ENCODE results near the gene CAPNS2.

CAPNS2 gene

DNA sequence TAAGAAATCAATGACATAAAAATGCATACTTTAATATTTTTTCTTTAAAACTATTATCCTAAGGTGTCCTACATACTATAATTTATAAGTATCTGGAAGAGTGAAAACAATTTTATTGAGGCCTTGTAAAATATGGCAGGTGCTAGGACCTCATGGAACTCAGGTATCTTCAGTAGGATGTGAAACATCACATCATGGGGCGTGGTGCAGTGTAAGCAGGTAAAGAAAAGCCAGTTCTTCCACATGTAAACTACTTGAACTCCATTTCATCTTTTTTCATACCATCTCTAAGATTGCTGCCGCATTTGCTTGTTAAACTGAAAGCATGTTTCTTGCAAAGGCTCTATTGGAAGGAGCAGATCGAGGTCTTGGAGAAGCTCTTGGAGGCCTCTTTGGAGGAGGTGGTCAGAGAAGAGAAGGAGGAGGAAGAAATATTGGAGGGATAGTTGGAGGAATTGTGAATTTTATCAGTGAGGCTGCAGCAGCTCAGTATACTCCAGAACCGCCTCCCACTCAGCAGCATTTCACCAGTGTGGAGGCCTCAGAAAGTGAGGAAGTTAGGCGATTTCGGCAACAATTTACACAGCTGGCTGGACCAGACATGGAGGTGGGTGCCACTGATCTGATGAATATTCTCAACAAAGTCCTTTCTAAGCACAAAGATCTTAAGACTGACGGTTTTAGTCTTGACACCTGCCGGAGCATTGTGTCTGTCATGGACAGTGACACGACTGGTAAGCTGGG lies at the start of gene CAPNS2:
Gene CAPNS2, plus strand, starts transcription at position 253 of the 744 bp plus-strand sequence. Its CDS starts 73 bp downstream, at position 326.
- DNase-seq: no peak

DNA sequence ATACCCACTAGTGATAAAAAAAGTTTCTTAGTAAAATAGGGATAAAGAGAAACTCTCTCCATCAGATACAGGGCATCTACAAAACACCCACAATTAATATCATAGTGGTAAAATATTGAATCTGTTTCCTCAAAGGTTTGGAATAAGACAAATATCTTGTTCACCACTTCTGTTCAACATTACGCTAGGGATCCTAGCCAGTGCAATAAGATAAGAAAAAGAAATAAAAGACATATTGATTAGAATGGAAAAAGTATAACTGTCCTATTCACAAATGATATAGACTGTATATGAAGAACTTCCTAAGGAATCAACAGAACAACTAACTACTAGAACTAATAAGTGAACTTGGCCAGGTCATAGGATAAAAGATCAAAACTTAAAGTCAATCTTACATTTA lies 44.7 kb upstream of the CAPNS2 start:
- DNase-seq: no peak

DNA sequence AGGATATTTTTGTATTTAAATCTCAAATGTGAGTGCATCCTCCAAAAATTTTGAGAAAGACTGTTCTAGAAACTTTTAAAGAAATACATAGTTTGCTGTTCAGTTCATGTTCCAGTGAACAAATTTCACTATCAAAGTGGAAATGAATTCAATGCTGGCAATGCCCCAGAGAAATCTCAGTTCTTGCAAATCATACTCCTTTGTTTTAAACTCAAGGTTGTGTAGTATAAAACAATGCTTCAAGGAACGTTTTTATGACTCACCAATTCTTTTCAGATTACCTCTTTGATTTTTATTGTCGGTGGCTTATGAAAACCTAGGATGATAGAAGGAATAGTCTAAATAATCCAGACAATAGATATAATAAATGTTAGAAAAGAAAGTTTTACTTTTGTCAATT lies 40.0 kb upstream of the CAPNS2 start:
- no peak for DNase-seq

DNA sequence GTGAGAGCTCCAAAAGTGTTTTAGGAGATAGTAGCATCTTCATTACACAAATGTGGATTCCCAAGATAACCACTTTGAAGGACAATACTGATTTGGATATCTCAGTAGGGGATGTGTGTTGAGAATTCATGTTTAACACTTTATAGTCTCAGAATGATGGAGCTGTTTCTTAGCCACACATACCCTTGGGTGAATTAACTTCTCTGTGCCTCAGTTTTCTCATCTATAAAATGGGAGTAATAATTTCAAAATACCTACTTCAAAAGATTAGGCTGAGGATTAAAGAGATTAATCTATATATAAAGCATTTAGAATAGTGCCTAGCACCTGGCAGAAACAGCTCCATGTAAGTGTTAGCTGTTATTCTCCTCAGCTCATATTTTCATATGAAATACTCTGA lies 38.6 kb upstream of the CAPNS2 start:
- DNase-seq: no peak

DNA sequence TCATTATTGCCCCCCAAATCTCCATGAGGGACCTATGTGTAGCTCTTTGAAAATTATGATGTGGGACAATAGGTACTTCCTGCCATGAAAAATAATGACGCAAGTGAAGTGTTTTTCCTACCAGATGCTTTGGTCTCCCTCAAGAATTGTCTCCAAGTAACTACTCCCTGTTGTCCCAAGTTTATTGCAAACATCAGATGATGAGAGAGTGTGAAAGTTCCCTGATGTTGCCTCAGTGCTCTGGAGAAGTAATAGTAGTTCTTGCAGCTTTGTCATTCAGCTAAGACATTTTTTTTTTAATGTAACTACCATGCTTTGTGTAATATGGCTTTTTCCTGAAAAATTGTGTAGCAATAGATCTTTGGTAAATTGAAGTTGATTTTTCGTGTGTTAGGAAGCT lies 37.5 kb upstream of the CAPNS2 start:
- DNase-seq: no peak

DNA sequence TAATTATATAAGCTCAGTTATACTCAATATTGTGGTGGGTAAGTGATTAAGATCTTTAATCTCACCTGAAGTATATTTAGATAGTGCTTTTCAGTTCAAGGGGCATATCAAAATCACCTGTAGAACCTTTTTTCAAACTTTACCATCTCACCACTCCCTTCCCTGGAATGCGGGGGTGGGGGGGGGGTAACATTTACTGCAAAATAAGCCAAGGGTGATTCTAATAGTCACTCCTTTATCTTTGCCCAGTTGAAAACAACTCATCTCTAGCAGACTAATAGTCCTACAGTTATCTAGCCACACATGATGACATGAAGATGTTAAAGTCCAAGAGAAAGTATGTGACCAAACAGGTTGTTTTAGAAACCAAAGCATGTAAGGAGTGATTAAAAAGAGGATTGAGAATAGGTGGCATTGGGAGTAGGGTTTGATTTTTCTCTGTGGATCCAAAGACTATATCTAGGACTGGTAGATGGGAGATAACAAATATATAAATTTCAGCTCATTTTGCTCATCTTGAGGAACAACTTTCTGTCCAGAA lies 36.1 kb upstream of the CAPNS2 start:
- no peak for DNase-seq

DNA sequence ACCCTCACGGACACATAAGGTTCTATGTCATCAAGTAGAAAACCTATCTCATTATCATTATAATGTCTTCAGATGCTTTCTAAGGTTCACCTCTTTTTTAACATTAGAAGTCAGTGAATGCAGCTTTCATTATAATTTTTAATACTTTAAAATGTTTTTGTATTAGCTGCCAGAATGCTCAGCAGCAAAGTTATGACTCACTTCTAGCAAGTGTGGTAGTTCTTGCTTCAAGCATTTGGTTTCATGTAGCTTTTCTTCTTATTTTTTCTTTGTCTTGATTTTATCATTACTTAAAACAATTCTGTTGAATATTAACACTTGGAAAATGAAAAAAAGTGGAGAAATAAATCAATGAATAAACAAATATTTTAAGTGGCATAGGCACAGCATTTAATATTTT lies 34.3 kb upstream of the CAPNS2 start:
- no peak for DNase-seq

DNA sequence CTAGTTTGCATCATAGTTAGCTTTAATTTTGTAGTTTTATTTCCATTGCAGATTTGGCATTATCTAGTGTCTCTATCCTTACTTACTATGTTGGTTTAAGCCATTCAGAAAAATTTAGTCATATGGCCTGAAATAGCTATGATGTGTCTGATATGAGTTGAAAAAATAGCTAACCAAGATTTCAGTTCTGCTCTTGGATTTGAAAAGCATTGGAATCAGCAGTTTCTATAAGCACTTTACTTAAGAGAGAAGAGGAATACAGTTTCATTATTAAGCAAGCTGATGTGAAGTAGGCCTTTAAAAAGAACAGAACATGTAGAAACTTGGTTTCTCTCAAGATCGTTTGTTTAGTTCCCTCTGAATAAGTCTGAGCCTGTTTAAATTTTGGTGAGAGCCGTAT lies 31.7 kb upstream of the CAPNS2 start:
- no peak for DNase-seq

DNA sequence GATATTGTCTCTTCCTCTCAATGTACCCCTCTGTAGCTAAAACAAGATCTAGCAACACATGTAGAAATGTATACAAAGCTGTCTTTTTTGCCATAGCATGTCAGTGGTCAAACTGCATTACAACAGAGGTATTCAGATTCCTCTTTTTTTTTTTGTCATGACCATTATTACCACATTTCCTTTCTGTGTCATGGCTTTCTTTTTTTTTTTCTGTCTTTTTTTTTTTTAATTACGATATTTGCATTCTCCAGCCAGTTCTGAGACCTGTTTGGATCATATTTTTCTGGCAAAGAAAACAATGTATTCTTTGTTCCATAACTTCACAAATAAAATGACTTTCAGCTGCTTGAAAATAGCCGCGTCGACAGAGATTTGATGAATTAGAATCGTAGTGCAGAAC lies 27.4 kb upstream of the CAPNS2 start:
- no peak for DNase-seq

DNA sequence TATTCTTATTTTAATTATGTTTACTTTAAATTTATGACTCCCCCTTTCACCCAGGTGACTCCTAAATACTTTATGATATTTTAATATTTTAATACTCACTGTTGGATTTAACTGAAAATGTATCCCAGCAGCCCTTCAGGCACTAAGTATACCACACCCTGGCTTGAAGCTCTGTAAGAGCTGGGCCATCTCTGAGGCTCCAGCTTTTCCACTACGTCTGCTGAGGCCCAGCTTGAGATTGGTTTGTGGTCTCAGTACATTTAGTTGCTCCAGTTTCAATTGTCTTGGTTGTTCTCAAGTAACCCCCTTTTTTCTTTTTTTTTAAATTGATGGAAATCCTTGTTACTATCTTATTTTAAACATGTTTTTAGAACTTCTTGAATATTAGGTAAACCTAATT lies 27.0 kb upstream of the CAPNS2 start:
- no peak for DNase-seq

DNA sequence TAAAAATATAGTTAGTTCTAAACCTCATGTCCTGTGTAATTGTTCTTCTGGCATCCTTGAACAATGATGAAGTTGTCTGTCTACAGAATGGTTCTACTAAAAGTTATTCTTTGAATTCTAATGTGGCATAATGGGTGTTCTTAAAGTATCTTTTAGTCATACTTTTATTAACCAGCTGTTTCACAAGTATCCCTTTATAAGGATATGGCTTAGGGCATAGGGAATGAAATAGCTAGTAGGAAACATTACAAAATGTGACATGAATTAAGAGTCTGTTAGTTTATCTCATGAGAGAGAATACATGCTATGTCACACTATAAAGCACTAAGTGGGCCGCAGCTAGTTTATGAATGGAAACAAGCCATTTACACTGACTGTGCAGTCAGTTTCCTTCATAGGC lies 26.3 kb upstream of the CAPNS2 start:
- DNase-seq: no peak

DNA sequence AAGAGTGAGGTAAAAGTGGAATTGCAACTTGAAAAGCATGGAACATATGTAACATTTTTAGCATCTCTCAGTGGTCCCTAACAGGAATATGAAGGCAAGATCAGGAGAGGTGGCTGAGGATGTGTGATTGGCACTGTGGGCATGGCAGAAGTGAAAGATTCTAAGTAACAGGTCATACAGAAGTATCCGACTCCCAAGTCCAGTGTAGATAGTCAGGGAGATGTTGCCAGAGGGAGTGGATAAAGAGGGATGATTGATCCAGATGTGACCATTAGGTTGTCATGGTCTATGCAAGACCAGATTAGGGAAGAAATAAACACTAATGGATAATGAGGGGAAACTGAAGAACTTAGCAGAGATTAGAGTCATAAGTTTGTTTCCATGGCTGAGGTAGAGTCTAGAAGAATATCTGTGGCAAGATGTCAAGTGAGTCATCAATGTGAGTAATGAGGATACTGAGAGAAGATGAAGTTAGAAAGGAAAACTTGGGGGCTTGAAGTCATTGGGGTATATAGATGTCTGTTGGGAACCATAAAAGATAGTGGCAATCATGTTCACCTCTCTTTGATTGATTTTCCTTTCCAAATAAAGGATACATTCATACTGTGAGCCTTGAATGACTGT lies 23.9 kb upstream of the CAPNS2 start:
- peak; percentile 54 for DNase-seq

DNA sequence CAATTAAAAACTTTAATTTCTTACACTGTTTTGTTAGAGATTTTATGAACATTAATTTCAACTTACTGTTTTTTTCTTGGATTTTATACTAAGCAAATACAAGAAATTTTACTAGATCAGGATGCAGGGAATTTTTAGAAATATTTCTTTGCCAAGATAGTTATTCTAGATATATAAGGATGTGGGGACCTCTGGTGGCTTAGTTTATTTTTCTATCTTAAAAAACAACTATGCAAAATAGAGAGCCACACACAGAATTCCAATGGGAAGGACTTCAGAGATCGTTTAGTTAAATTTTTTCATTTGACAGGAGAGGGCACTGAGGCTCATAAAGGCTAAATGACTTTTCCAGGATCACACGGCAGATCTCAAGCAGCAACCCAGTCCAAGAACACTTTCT lies 23.0 kb upstream of the CAPNS2 start:
- DNase-seq: peak; percentile 25

DNA sequence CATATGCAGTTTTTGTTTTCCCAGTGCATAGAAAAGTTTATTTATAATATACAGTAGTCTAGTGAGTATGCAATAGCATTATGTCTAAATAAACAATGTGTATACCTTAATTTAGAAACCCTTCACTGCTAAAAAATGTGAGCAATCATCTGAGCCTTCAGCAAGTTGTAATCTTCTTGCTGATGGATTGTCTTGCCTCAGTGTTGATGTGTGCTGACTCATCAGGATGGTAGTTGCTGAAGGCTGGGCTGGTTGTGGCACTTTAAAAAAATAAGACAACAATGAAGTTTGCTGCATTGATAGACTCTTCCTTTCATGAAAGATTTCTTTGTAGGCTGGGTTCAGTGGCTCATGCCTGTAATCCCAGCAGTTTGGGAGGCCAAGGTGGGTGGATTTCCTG lies 13.9 kb upstream of the CAPNS2 start:
- peak; percentile 72 for DNase-seq

DNA sequence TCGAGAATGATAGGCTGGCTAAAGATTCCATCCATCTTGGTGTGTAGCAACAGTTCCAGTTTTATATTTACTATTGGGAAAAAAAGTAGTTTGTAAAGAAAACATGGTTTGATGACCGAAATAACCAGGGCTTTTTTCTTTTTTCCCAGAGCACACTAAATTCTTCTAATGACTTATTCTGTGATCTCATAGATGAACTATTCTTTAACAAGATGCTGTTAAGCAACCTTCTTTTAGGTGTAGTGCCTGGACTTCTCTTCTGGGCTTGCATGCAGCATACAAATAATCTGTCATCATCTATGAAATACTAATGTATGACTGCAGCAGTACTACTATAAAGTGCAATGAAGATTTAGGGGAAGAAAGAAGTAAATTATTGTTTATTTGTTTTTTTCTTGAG lies 11.0 kb upstream of the CAPNS2 start:
- no peak for DNase-seq

DNA sequence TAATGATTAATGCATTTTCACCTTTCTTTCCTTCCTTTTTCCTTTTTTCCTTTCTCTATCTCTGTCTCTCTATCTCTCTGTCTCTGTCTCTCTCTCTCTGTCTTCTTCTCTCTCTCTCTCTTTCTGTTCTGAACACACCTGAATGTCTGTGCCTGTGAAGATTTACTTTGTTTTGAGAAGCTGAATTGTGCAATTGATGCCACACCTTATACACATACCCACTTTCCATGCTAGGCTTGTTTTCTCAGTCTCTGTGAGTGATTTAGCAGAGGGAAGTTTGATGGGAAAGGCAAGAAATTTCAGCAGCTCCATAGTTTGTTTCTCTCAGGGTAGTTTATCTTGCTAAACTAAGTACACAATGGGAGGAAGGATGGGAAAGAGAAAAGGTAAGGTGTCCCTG lies 9.3 kb upstream of the CAPNS2 start:
- no peak for DNase-seq

DNA sequence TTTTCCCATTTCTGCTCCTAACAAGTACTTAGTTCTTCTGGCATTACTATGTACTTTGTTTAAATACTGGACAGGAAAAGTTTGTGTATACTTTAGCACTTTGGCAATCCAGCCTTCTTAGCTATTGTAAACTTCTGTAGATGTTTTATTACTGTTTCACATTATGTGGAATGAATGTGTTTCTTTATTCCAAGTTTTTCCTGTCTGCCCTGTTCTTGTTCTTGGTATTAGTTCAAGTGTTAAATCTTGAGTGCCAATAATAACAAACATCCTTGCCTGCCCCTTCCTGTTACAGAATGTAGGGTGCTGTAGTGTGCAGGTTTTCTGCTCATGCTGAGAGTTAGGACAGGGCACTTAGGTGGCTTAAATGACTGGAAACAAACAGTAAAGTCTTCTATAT lies 7.3 kb upstream of the CAPNS2 start:
- peak; percentile 26 for DNase-seq

DNA sequence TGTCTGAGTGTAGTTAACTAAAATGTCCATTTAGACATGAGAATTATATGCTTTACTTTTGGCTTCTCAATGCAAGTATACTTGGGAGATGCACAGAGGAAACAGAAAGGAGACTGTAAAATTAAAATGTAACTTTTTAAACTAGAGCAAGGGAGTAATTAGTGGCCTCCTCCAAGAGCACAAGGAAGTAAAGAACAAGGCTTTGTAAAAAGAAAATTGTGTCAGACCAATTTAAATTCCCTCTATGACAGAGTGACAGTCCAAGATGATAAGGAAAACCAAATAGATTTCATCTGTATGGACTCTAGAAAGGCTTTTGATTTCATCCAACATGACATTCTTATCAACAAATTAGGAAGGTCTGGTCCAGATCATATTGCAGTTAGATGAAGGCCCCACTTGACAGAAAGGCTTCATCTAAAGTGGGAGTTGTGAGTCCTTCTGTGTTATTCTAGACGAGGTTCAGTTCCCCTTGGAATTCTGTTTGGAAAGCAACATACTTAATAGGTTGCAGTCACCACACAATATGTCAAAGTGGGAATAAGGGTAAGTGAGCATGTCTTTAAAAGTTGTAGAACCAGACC lies 6.5 kb upstream of the CAPNS2 start:
- peak; percentile 18 for DNase-seq

DNA sequence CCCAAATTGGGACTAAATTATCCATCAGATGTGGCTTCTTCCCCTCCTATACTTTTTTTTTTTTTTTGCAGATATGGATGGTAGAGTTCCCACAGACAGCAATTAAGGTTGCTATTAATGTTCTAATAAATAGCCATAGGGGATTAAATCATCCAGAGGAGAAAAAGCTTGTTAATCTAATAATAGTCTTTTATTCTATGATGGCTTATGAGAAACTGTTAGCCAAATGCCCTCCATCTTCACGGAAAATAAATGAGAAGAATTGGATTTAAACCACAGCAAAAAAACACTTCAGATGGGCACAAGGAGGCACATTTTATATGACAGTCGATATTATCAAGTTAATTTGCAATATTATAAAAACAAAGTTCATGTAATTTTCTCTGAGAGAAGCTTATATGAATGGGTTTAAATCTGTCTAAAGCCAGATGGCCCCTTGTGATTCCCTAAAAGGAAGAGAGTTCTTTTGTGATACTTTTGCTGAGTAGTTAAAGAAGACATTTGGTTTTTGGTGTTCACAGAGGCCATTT lies 5.1 kb upstream of the CAPNS2 start:
- DNase-seq: no peak

DNA sequence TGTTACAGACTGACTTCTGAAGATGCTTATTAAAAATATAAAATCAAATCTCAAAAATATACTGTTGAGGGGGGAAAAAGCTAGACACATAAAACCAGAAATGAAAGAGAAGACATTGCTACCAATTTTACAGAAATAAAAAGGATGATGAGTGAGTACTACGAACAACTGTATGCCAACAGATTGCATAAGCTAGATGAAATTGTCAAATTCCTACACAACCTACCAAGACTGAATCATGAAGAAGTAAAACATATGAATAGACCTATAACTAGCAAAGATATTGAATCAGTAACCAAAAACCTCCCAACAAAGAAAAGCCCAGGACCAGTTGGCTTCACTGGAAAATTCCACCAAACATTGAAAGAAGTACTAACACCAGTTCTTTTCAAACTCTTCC lies 3.5 kb upstream of the CAPNS2 start:
- DNase-seq: no peak

DNA sequence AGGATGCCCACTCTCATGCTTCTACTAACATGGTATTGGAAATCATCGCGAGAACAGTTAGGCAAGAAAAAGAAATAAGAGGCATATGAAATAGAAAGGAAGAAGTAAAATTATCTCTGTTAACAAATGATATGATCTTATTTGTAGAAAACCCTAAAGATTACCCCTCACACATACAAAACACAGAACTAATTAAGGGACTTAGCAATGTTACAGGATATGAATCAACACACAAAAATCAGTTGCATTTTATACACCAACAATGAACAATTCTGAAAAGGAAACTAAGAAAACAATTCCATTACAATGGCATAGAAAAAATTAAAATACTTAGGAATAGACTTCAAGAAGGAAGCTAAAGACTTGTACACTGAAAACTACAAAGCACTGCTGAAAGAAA lies 2.7 kb upstream of the CAPNS2 start:
- no peak for DNase-seq

DNA sequence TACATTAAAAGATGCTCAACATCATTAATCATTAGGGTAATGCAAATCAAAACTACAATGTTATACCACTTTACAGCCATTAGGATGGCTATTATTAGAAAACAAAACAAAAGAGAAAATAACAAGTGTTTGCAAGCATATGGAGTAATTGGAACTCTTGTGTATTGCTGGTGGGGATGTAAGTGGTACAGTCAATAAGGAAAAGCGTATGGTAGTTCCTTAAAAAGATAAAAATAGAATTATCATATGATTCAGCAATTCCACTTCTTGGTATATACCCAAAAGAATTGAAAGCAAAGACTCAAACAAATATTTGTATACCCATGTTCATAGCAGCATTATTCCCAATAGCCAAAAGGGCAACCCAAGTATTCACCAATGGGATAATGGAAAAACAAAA lies 1.4 kb upstream of the CAPNS2 start:
- DNase-seq: no peak

DNA sequence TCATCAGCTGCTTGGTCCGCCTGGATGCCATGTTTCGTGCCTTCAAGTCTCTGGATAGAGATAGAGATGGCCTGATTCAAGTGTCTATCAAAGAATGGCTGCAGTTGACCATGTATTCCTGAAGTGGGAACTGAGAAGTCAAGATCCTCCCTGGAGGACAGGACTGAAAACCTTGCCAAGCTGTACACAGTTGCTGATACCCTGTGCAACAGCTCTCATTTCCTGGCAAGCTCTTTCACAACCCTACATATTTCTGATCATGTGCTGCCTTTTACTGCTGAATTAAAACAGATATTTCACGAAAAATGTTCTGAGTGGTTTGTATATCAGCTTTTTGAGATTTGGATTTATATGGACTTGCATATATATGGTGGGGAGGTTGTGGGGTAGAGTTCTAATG lies 898 bp downstream of the CAPNS2 start:
- no peak for DNase-seq

DNA sequence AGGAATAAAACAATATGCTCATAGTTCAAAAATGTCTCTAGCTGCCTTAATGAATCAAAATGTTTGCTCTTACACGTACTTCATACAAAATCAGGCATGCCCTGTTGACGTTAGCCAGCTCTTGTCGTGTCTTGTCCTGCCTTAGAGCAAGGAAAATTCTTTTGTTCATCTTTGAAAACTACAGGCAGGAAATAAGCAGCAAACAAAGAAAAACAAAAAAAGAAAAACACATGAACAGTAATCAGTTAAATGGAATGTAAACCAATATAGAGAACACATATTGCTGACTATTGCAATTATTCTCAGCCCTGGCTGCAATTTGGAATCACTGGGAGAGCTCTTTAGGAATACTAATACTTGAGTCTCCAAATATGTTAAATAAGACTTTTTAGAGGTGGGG lies 1.7 kb downstream of the CAPNS2 start:
- DNase-seq: no peak

All from kidney glomerular epithelial cell (primary cell).